Body of pancreas (tissue), 4 donors: Measurements from ENCODE around the gene KCNK13. TPM values are rescaled to one million over a fixed set of nuclear protein-coding genes. Genes with fewer than 3 reads are reported as not detected.

ENCODE experiments used
- ATAC-seq: fragments of 150-250 bp; one replicate; pipeline ENCODE4 v1.9.1; 2016
- DNase-seq, 4 donors: peaks; one replicate each; pipeline ENCODE4 v3.0.0-alpha.2; 2019
- H3K27ac ChIP-seq, 4 donors: fragments of 200-600 bp; sonication (generic); 1 replicate in 3 of 4; 2 replicates in 1 of 4; pipeline versions ENCODE4 v1.5.1 to v1.6.1; 2016 to 2019; ENCODE audit warnings: mild to moderate bottlenecking in 1 of 4, mixed read lengths in 1 of 4, moderate library complexity in 1 of 4
- H3K27me3 ChIP-seq, 2 donors: fragments of 200-600 bp; sonication (generic); one replicate each; pipeline ENCODE4 v1.6.0; 2016; ENCODE audit warnings: mild to moderate bottlenecking in 1 of 2
- H3K36me3 ChIP-seq, 2 donors: fragments of 200-600 bp; sonication (generic); replicated peaks in 1 of 2; 2 replicates each; pipeline ENCODE4 v1.5.1; 2016; ENCODE audit warnings: low read depth in 2 of 2; ENCODE audit not compliant: insufficient read depth in 1 of 2
- H3K4me1 ChIP-seq: fragments of 200-600 bp; sonication (generic); one replicate; pipeline ENCODE4 v1.6.0; 2016
- H3K4me3 ChIP-seq, 2 donors: fragments of 200-600 bp; sonication (generic); 1 replicate in 1 of 2; 2 replicates in 1 of 2; pipeline ENCODE4 v1.5.1; 2016 to 2019
- H3K9me3 ChIP-seq, 3 donors: fragments of 200-600 bp; sonication (generic); 1 replicate in 2 of 3; 2 replicates in 1 of 3; pipeline ENCODE4 v1.5.1; 2016
- CTCF ChIP-seq, 7 experiments: fragments of 450-650 bp in 4 of 7; fragments of 200-600 bp in 3 of 7; sonication (generic) in 3 of 7; IDR thresholded peaks; one replicate each; pipeline ENCODE4 v1.5.1; 2016 to 2019; ENCODE audit warnings: antibody characterized with exemption in 7 of 7
- POLR2A ChIP-seq, 3 donors: fragments of 450-650 bp; IDR thresholded peaks; one replicate each; pipeline ENCODE4 v1.6.1; 2016; ENCODE audit warnings: antibody characterized with exemption in 3 of 3, mild to moderate bottlenecking in 2 of 3
- WGBS, 2 donors: methylation state at CpG; one replicate each; pipeline ENCODE4 v1.1.5; 2017; 5-methylcytosine and 5-hydroxymethylcytosine counted together
- intact Hi-C: fragments of 100-400 bp; cut with DNase I; formaldehyde crosslinking; loops from one replicate; pipeline ENCODE4 v1.15.1; 2023
- total RNA-seq, 2 donors: library from RNA; depleted of rRNA; stranded (reverse); fragments of >200 nt; gene quantifications; one replicate each; pipeline ENCODE4 v1.1.0, GENCODE V29; 2016

Gene KCNK13
- total RNA-seq, 2 donors from 2014 or later, result 0.26 TPM; not detected in 1

- Histone ChIP-seq H3K4me3 (no peak overlapping the region), H3K4me1 (no peaks in the 10 kb centered on the region), H3K36me3 (no peaks in the 10 kb centered on the region), H3K27me3 (no peaks in the 10 kb centered on the region), H3K9me3 (no peaks in the 10 kb centered on the region), H3K27ac (no peak overlapping the region)
- TF ChIP-seq POLR2A (IDR thresholded peaks at IDR 0.05), result no peak
- TF ChIP-seq CTCF (IDR thresholded peaks at IDR 0.05), result no peak
- DNase-seq, result no peak
- whole genome bisulfite sequencing, 2 donors, result 7 to 30% methylated on average over 1 of the region's 1 CpG
- intact Hi-C loops, result no loop called here
- no peak for ATAC-seq
Measured at GRCh38 chr14:90091393-90091792, 29.6 kb downstream of the KCNK13 start.

- Histone ChIP-seq H3K4me3 (no peak overlapping the region), H3K4me1 (no peaks in the 10 kb centered on the region), H3K27ac (no peak overlapping the region), H3K36me3 (no peaks in the 10 kb centered on the region), H3K9me3 (no peaks in the 10 kb centered on the region), H3K27me3 (no peaks in the 10 kb centered on the region)
- ATAC-seq (no peak), DNase-seq (no peak)
- intact Hi-C loops, result no loop called here
- TF ChIP-seq CTCF (IDR thresholded peaks at IDR 0.05) (no peak), POLR2A (IDR thresholded peaks at IDR 0.05) (no peak)
- WGBS, 2 donors, result 34 to 37% methylated on average over 2 of the region's 2 CpGs
Measured at GRCh38 chr14:90093942-90094595, 32.3 kb downstream of the KCNK13 start.

GRCh38 chr14:90095096-90095495 is 33.3 kb downstream of the KCNK13 start:
- Histone ChIP-seq H3K9me3 (no peaks in the 10 kb centered on the region), H3K4me1 (no peaks in the 10 kb centered on the region), H3K27ac (no peak overlapping the region), H3K36me3 (no peaks in the 10 kb centered on the region), H3K4me3 (no peak overlapping the region), H3K27me3 (no peaks in the 10 kb centered on the region)
- TF ChIP-seq CTCF (IDR thresholded peaks at IDR 0.05) (no peak), POLR2A (IDR thresholded peaks at IDR 0.05) (no peak)
- intact Hi-C loops, result no loop called here
- no peak for ATAC-seq
- no peak for DNase-seq
- WGBS, 2 donors, result 52 to 64% methylated on average over 4 of the region's 4 CpGs

GRCh38 chr14:90096566-90096965 is 34.8 kb downstream of the KCNK13 start:
- intact Hi-C loops, result no loop called here
- TF ChIP-seq POLR2A (IDR thresholded peaks at IDR 0.05) (no peak), CTCF (IDR thresholded peaks at IDR 0.05) (no peak)
- Histone ChIP-seq H3K4me3 (no peak overlapping the region), H3K9me3 (no peaks in the 10 kb centered on the region), H3K36me3 (no peaks in the 10 kb centered on the region), H3K4me1 (no peaks in the 10 kb centered on the region), H3K27me3 (no peaks in the 10 kb centered on the region), H3K27ac (no peak overlapping the region)
- DNase-seq (peak in 1 of 4 donors; percentile 6), ATAC-seq (no peak)
- WGBS, 2 donors, result 78 to 93% methylated on average over 1 of the region's 1 CpG

- H3K4me3 ChIP-seq, result no peak overlapping the region
- H3K27me3 ChIP-seq, result no peaks in the 10 kb centered on the region
- ATAC-seq (no peak), DNase-seq (no peak)
- 67% methylated on average over 3 of the region's 3 CpGs for WGBS, 2 donors
- TF ChIP-seq POLR2A (IDR thresholded peaks at IDR 0.05) (no peak), CTCF (IDR thresholded peaks at IDR 0.05) (no peak)
- no peaks in the 10 kb centered on the region for H3K9me3 ChIP-seq
- H3K4me1 ChIP-seq, result no peaks in the 10 kb centered on the region
- intact Hi-C loops, result no loop called here
- no peaks in the 10 kb centered on the region for H3K36me3 ChIP-seq
- no peak overlapping the region for H3K27ac ChIP-seq
Measured at GRCh38 chr14:90103808-90104207, 42.0 kb downstream of the KCNK13 start.
